Hepatocyte (in vitro differentiated cells): ENCODE measurements around the gene ANKS1B. TPM values are rescaled to one million over a fixed set of nuclear protein-coding genes. Genes with fewer than 3 reads are reported as not detected.

ENCODE experiments used
- DNase-seq: peaks from one replicate; pipeline ENCODE4 v3.0.0-alpha.2; 2016; ENCODE audit warnings: low spot score
- H2AFZ ChIP-seq: fragments of 200-600 bp; sonication (generic); 2 replicates; pipeline ENCODE4 v1.6.0; 2016; ENCODE audit warnings: antibody characterized with exemption, mild to moderate bottlenecking
- H3K27ac ChIP-seq: fragments of 200-600 bp; sonication (generic); 2 replicates; pipeline ENCODE4 v1.5.1; 2016; ENCODE audit warnings: mild to moderate bottlenecking
- H3K27me3 ChIP-seq: fragments of 200-600 bp; sonication (generic); 2 replicates; pipeline ENCODE4 v1.6.1; 2016
- H3K36me3 ChIP-seq: fragments of 200-600 bp; sonication (generic); replicated peaks from 2 replicates; pipeline ENCODE4 v1.5.1; 2016; ENCODE audit warnings: low read depth; ENCODE audit not compliant: insufficient read depth
- H3K4me1 ChIP-seq: fragments of 200-600 bp; sonication (generic); 2 replicates; pipeline ENCODE4 v1.5.1; 2016; ENCODE audit warnings: mild to moderate bottlenecking, moderate library complexity; ENCODE audit not compliant: insufficient read depth
- H3K4me2 ChIP-seq: fragments of 200-600 bp; sonication (generic); 2 replicates; pipeline ENCODE4 v1.6.0; 2016
- H3K4me3 ChIP-seq: fragments of 200-600 bp; sonication (generic); 2 replicates; pipeline ENCODE4 v1.5.1; 2016; ENCODE audit warnings: mild to moderate bottlenecking
- H3K79me2 ChIP-seq: fragments of 200-600 bp; sonication (generic); 2 replicates; pipeline ENCODE4 v1.6.0; 2017; ENCODE audit warnings: mild to moderate bottlenecking
- H3K9me2 ChIP-seq: fragments of 200-600 bp; sonication (generic); replicated peaks from 2 replicates; pipeline ENCODE4 v1.6.0; 2017; ENCODE audit warnings: mild to moderate bottlenecking; ENCODE audit not compliant: insufficient read depth
- H3K9me3 ChIP-seq: fragments of 200-600 bp; sonication (generic); 2 replicates; pipeline ENCODE4 v1.5.1; 2016; ENCODE audit warnings: low read depth, mild to moderate bottlenecking
- H4K20me1 ChIP-seq: fragments of 200-600 bp; sonication (generic); 2 replicates; pipeline ENCODE4 v1.6.0; 2016; ENCODE audit warnings: mild to moderate bottlenecking; ENCODE audit not compliant: insufficient read depth, poor library complexity, severe bottlenecking
- CTCF ChIP-seq: fragments of 200-600 bp; sonication (generic); IDR thresholded peaks from 2 replicates; pipeline ENCODE4 v1.5.1; 2016; ENCODE audit warnings: antibody characterized with exemption, mild to moderate bottlenecking; ENCODE audit not compliant: poor library complexity
- EZH2 ChIP-seq: fragments of 200-600 bp; sonication (generic); IDR thresholded peaks from 2 replicates; pipeline ENCODE4 v1.6.1; 2016; ENCODE audit warnings: antibody characterized with exemption, mild to moderate bottlenecking, borderline replicate concordance
- EZH2phosphoT487 ChIP-seq: fragments of 200-600 bp; sonication (generic); IDR thresholded peaks from one replicate; pipeline ENCODE4 v1.6.1; 2018; ENCODE audit warnings: antibody characterized with exemption, mild to moderate bottlenecking, low read depth, moderate library complexity; ENCODE audit not compliant: unreplicated experiment, severe bottlenecking
- WGBS: methylation state at CpG from one replicate; pipeline ENCODE4 v1.1.6; 2016; ENCODE audit warnings: low lambda C conversion rate; ENCODE audit errors: missing lambda C conversion rate; 5-methylcytosine and 5-hydroxymethylcytosine counted together
- polyA plus RNA-seq: library from polyadenylated mRNA; unstranded; fragments of >200 nt; fragmentation: Nextera tagmentation; extraction: Ambion mirVana; gene quantifications from 2 replicates; pipeline ENCODE4 v1.2.1, GENCODE V29; 2016
- total RNA-seq: library from RNA; depleted of rRNA; stranded (reverse); fragments of >200 nt; gene quantifications from 2 replicates; pipeline ENCODE4 v1.2.3, GENCODE V29; 2014

ANKS1B gene
- total and polyA plus RNA-seq, 2 experiments from 2014 or later, result 1.6 to 2.2 TPM

DNA sequence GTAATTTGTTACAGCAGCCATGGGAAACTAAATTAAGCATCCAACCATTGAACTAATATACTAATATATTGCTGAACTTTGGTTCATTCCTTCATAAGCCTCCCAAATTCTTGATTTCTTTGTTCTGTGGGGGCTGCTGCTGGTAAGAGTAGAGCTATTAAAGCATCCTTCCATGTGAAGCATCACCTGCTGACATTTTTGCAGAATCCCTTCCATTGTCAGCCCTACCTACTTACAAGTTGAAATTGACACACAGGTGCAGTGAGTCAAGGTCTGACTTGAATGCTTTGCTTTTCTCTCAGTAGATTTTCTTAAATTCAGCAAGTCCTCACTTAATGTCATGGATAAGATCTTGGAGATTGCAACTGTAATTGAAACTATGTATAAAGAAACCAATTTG, 865.3 kb downstream of the ANKS1B start:
- no peak for TF ChIP-seq EZH2phosphoT487
- TF ChIP-seq EZH2, result no peak
- TF ChIP-seq CTCF, result no peak
- H3K27ac ChIP-seq, result no peak overlapping the region

GRCh38 chr12:99111600-99111999, 873.1 kb downstream of the ANKS1B start:
- TF ChIP-seq CTCF, result no peak
- no peak for TF ChIP-seq EZH2
- no peak for TF ChIP-seq EZH2phosphoT487
- H3K4me2 ChIP-seq, result no peak overlapping the region
- no peaks in the 10 kb centered on the region for H3K9me2 ChIP-seq
- DNase-seq, result no peak
- H4K20me1 ChIP-seq, result no peaks in the 10 kb centered on the region
- H3K4me1 ChIP-seq, result no peaks in the 10 kb centered on the region
- H3K79me2 ChIP-seq, result no peaks in the 10 kb centered on the region
- no peak overlapping the region for H2AFZ ChIP-seq
- H3K36me3 ChIP-seq, result no peaks in the 10 kb centered on the region
- no peaks in the 10 kb centered on the region for H3K27me3 ChIP-seq
- H3K9me3 ChIP-seq, result no peaks in the 10 kb centered on the region
- no peak overlapping the region for H3K27ac ChIP-seq
- 64% methylated on average over 5 of the region's 5 CpGs for WGBS
- H3K4me3 ChIP-seq, result no peak overlapping the region

More for the DNA sequence above, 865.3 kb downstream of the ANKS1B start:
- Histone ChIP-seq H3K4me2 (no peak overlapping the region), H3K9me2 (no peaks in the 10 kb centered on the region), H3K36me3 (no peaks in the 10 kb centered on the region), H3K4me1 (no peaks in the 10 kb centered on the region), H4K20me1 (no peaks in the 10 kb centered on the region), H3K4me3 (no peak overlapping the region), H3K79me2 (no peaks in the 10 kb centered on the region), H2AFZ (no peak overlapping the region), H3K27me3 (no peaks in the 10 kb centered on the region), H3K9me3 (no peaks in the 10 kb centered on the region)
- no peak for DNase-seq

DNA sequence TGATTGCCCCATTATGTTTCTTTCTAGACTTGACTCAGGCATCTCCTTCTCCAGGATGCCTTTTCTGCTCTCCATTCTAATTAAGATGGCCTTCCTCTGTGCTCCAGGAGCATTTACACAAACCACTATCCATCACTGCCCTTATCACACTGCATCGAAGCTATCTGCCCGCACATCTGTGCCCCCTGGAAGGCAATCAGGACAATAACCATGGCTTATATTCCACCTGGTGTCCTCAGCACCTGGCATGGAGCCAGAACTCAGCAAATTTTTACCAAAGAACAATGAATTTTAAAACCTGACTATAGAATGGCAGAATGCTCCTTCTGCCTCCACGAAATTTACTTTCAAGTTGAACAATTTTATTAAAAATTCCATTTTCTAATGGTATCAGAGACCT, 873.9 kb downstream of the ANKS1B start:
- Histone ChIP-seq H3K79me2 (no peaks in the 10 kb centered on the region), H3K9me2 (no peaks in the 10 kb centered on the region), H3K4me1 (no peaks in the 10 kb centered on the region), H3K9me3 (no peaks in the 10 kb centered on the region), H3K4me2 (no peak overlapping the region), H3K27me3 (no peaks in the 10 kb centered on the region), H3K4me3 (no peak overlapping the region), H3K36me3 (no peaks in the 10 kb centered on the region), H3K27ac (no peak overlapping the region), H4K20me1 (no peaks in the 10 kb centered on the region), H2AFZ (no peak overlapping the region)
- no peak for DNase-seq
- TF ChIP-seq EZH2phosphoT487 (no peak), EZH2 (no peak), CTCF (no peak)
- WGBS, result 82% methylated on average over 3 of the region's 3 CpGs

DNA sequence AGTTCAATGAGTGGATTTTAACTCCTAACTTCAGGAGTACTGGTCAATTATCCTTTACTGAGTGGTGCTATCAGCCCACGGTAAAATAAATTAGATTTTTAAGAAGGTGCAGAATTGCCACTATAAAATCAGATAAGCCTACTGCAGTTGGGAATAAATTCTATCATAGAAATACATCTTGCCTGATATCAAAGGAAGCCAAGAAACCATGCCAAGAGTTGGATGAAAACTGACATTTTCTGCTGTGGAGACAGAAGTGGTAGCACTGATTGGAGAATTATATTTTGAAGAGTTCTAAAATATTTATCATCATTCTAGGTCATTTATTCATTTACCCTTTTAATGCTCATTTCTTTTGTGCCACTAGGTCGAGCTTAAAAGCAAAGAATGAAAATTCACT, 874.5 kb downstream of the ANKS1B start:
- H3K4me3 ChIP-seq, result no peak overlapping the region
- H3K79me2 ChIP-seq, result no peaks in the 10 kb centered on the region
- no peaks in the 10 kb centered on the region for H3K9me2 ChIP-seq
- WGBS, result 78% methylated on average over 2 of the region's 2 CpGs
- TF ChIP-seq EZH2phosphoT487 (no peak), EZH2 (no peak), CTCF (no peak)
- H3K9me3 ChIP-seq, result no peaks in the 10 kb centered on the region
- H2AFZ ChIP-seq, result no peak overlapping the region
- no peaks in the 10 kb centered on the region for H3K36me3 ChIP-seq
- H3K27ac ChIP-seq, result no peak overlapping the region
- H3K27me3 ChIP-seq, result no peaks in the 10 kb centered on the region
- H4K20me1 ChIP-seq, result no peaks in the 10 kb centered on the region
- H3K4me2 ChIP-seq, result no peak overlapping the region
- no peak for DNase-seq
- H3K4me1 ChIP-seq, result no peaks in the 10 kb centered on the region
